HepG2 (cell line): ENCODE data around the gene TBCD. TPM values are rescaled to one million over a fixed set of nuclear protein-coding genes. Genes with fewer than 3 reads are reported as not detected.

Experiments
- FLYWCH1 ChIP-seq: sonication (generic); formaldehyde crosslinking; IDR thresholded peaks from 2 replicates; pipeline ENCODE4 v1.8.1; 2023; ENCODE audit warnings: mild to moderate bottlenecking, missing genetic modification reagents
- MYPOP ChIP-seq: sonication (generic); formaldehyde crosslinking; IDR thresholded peaks from 2 replicates; pipeline ENCODE4 v1.8.1; 2023; ENCODE audit warnings: mild to moderate bottlenecking, moderate library complexity, missing genetic modification reagents
- PRDM15 ChIP-seq: sonication (generic); formaldehyde crosslinking; IDR thresholded peaks from 2 replicates; pipeline ENCODE4 v1.4.0; 2020; ENCODE audit warnings: missing genetic modification reagents
- RARA ChIP-seq: IDR thresholded peaks from 2 replicates; pipeline ENCODE4 v1.6.1; 2016; ENCODE audit warnings: missing genetic modification reagents, missing compliant biosample characterization
- TBP ChIP-seq: sonication (generic); formaldehyde crosslinking; IDR thresholded peaks from 2 replicates; pipeline ENCODE4 v1.5.0; 2020; ENCODE audit warnings: missing genetic modification reagents
- ZNF207 ChIP-seq: fragments of 450-650 bp; IDR thresholded peaks from 2 replicates; pipeline ENCODE4 v1.6.1; 2016; ENCODE audit warnings: antibody characterized with exemption, borderline replicate concordance
- ZNF318 ChIP-seq: sonication (generic); formaldehyde crosslinking; IDR thresholded peaks from 2 replicates; pipeline ENCODE4 v1.4.0; 2020; ENCODE audit warnings: mild to moderate bottlenecking, missing genetic modification reagents
- ZNF512B ChIP-seq: sonication (generic); formaldehyde crosslinking; IDR thresholded peaks from 2 replicates; pipeline ENCODE4 v1.5.1; 2020; ENCODE audit warnings: missing genetic modification reagents, mild to moderate bottlenecking, borderline replicate concordance
- ZNF83 ChIP-seq: sonication (generic); formaldehyde crosslinking; IDR thresholded peaks from 2 replicates; pipeline ENCODE4 v1.4.0; 2020; ENCODE audit warnings: missing genetic modification reagents, mild to moderate bottlenecking, borderline replicate concordance
- ZSCAN21 ChIP-seq: sonication (generic); formaldehyde crosslinking; IDR thresholded peaks from 2 replicates; pipeline ENCODE4 v1.8.0; 2022; ENCODE audit warnings: mild to moderate bottlenecking, missing genetic modification reagents, moderate library complexity, borderline replicate concordance
- polyA plus RNA-seq, 8 experiments: library from polyadenylated mRNA; depleted of rRNA in 3 of 8; stranded (reverse) in 7 of 8; unstranded in 1 of 8; fragments of >200 nt; fragmentation: Illumina TruSeq in 4 of 8; extraction: Trizol in 4 of 8; gene quantifications; 2 replicates each; pipeline versions ENCODE4 v1.2.1 to v1.2.3, GENCODE V29; 2011 to 2016; ENCODE audit warnings: low read depth in 4 of 8, missing spikeins in 1 of 8, mixed read lengths in 1 of 8; ENCODE audit not compliant: insufficient read depth in 1 of 8
- total RNA-seq, 5 experiments: library from RNA; depleted of rRNA; stranded (reverse); fragments of >200 nt; fragmentation: Illumina TruSeq; extraction: Trizol; gene quantifications; 2 replicates each; pipeline ENCODE4 v1.2.3, GENCODE V29; 2016; ENCODE audit warnings: low read depth in 1 of 5

Gene TBCD
- total and polyA plus RNA-seq, 2 of the 13 experiments (the other 11 are each of a cell fraction or from before 2014, with no cell fraction given) = 33.9 to 54.8 TPM

GRCh38 chr17:82751571-82752370, at the start of gene TBCD (continued):
- TF ChIP-seq ZNF318 = peak; percentile 49; the same call in 1 of the 2 replicates
- peak; percentile 92 for TF ChIP-seq MYPOP (CRISPR knock-in tag)
- peak; percentile 97 for TF ChIP-seq ZSCAN21
- no peak for TF ChIP-seq TBP
- TF ChIP-seq FLYWCH1 (CRISPR knock-in tag) = no peak
- peak; percentile 90; the same call in 1 of the 2 replicates for TF ChIP-seq ZNF83 (CRISPR knock-in tag)
- TF ChIP-seq RARA = peak; percentile 41; the same call in 1 of the 2 replicates
- TF ChIP-seq ZNF207 = no peak
- TF ChIP-seq ZNF512B (CRISPR knock-in tag) = peak; percentile 59; the same call in 1 of the 2 replicates
- TF ChIP-seq PRDM15 (CRISPR knock-in tag) = no peak
